ENCODE data around the gene BDNF. TPM values are rescaled to one million over a fixed set of nuclear protein-coding genes. Genes with fewer than 3 reads are reported as not detected.
"Not testable (repeated sequence)": the region's sequence is repeated elsewhere in the genome, so short reads cannot be mapped to it uniquely, and the experiment has no call there.

The BDNF gene
- total and polyA plus RNA-seq, 5 donors: 0.05 to 0.09 (median 0.07) TPM; not detected in 1

GRCh38 chr11:27646051-27646818 is 54.0 kb downstream of the BDNF start:
- ATAC-seq: peak; percentile 21 to 36
- no peaks in the 10 kb centered on the region for H3K9me3 ChIP-seq (ENCODE audit: control insufficient read depth, low read length)
- intact Hi-C loops (cut with DNase I): no loop called here
- H3K27me3 ChIP-seq (ENCODE audit: control insufficient read depth, insufficient read depth): no peaks in the 10 kb centered on the region
- no peak overlapping the region for H3K27ac ChIP-seq (ENCODE audit: low read length)
- DNase-seq: no peak
- H3K4me1 ChIP-seq (ENCODE audit: control insufficient read depth, insufficient read depth, low read length): no peaks in the 10 kb centered on the region
- WGBS: 68% methylated on average over 9 of the region's 9 CpGs
- H3K4me3 ChIP-seq (ENCODE audit: low read length): no peak overlapping the region

GRCh38 chr11:27642954-27643353 is 57.3 kb downstream of the BDNF start:
- 76% methylated on average over 2 of the region's 2 CpGs for WGBS
- no peaks in the 10 kb centered on the region for H3K9me3 ChIP-seq (ENCODE audit: control insufficient read depth, low read length)
- intact Hi-C loops (cut with DNase I): no loop called here
- no peak overlapping the region for H3K27ac ChIP-seq (ENCODE audit: low read length)
- H3K27me3 ChIP-seq (ENCODE audit: control insufficient read depth, insufficient read depth): no peaks in the 10 kb centered on the region
- H3K4me3 ChIP-seq (ENCODE audit: low read length): no peak overlapping the region
- no peaks in the 10 kb centered on the region for H3K4me1 ChIP-seq (ENCODE audit: control insufficient read depth, insufficient read depth, low read length)
- no peak for ATAC-seq
- DNase-seq: no peak

DNA sequence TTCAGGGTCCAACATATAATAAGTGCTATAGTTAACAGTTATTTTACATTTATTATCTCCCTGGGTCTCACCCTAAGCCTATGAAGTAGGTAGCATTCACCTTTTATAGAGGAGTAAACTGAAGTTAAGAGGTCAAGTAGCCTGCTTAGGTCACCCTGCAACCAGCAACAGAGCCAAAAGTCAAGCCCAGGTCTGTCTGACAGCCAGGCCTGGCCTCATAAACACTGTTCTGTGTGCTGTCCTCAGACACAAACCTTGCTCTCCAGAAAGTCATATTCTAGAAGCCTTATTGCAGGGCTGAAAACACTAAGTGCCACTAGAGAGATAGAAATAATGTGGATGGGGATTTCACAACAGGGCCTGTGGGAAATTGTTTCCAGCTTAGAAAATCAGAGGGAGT is 59.3 kb downstream of the BDNF start:
- intact Hi-C loops (cut with DNase I): no loop called here
- Histone ChIP-seq H3K27ac (ENCODE audit: low read length) (no peak overlapping the region), H3K4me3 (ENCODE audit: low read length) (no peak overlapping the region), H3K27me3 (ENCODE audit: control insufficient read depth, insufficient read depth) (no peaks in the 10 kb centered on the region), H3K9me3 (ENCODE audit: control insufficient read depth, low read length) (no peaks in the 10 kb centered on the region), H3K4me1 (ENCODE audit: control insufficient read depth, insufficient read depth, low read length) (no peaks in the 10 kb centered on the region)
- no peak for DNase-seq
- no peak for ATAC-seq

GRCh38 chr11:27635567-27636037 is 64.7 kb downstream of the BDNF start:
- intact Hi-C loops (cut with DNase I): no loop called here
- no peaks in the 10 kb centered on the region for H3K9me3 ChIP-seq (ENCODE audit: control insufficient read depth, low read length)
- no peaks in the 10 kb centered on the region for H3K4me1 ChIP-seq (ENCODE audit: control insufficient read depth, insufficient read depth, low read length)
- H3K4me3 ChIP-seq (ENCODE audit: low read length): no peak overlapping the region
- H3K27me3 ChIP-seq (ENCODE audit: control insufficient read depth, insufficient read depth): no peaks in the 10 kb centered on the region
- no peak overlapping the region for H3K27ac ChIP-seq (ENCODE audit: low read length)
- DNase-seq (no peak), ATAC-seq (no peak)
- WGBS: 88% methylated on average over 1 of the region's 1 CpG

- H3K27me3 ChIP-seq (ENCODE audit: control insufficient read depth, insufficient read depth); H3K4me3 ChIP-seq (ENCODE audit: low read length); DNase-seq; H3K4me1 ChIP-seq (ENCODE audit: control insufficient read depth, insufficient read depth, low read length); H3K27ac ChIP-seq (ENCODE audit: low read length); H3K9me3 ChIP-seq (ENCODE audit: control insufficient read depth, low read length); ATAC-seq; intact Hi-C loops (cut with DNase I): not testable (repeated sequence)
- 86% methylated on average over 2 of the region's 2 CpGs for WGBS
Observed at GRCh38 chr11:27634776-27635175, 65.5 kb downstream of the BDNF start.

- H3K27ac ChIP-seq (ENCODE audit: low read length); H3K27me3 ChIP-seq (ENCODE audit: control insufficient read depth, insufficient read depth); H3K4me1 ChIP-seq (ENCODE audit: control insufficient read depth, insufficient read depth, low read length); H3K9me3 ChIP-seq (ENCODE audit: control insufficient read depth, low read length); ATAC-seq; DNase-seq; H3K4me3 ChIP-seq (ENCODE audit: low read length); intact Hi-C loops (cut with DNase I): not testable (repeated sequence)
- 91% methylated on average over 10 of the region's 10 CpGs for WGBS
Observed at GRCh38 chr11:27634282-27634681, 66.0 kb downstream of the BDNF start.

DNA sequence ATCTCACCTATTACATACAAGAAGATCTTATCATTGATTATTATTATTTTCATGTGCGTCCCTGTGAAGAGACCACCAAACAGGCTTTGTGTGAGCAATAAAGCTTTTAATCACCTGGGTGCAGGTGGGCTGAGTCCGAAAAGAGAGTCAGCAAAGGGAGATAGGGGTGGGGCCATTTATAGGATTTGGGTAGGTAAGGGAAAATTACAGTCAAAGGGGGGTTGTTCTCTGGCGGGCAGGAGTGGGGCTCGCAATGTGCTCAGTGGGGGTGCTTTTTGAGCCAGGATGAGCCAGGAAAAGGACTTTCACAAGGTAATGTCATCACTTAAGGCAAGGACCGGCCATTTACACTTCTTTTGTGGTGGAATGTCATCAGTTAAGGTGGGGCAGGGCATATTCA is 71.2 kb downstream of the BDNF start:
- H3K27ac ChIP-seq (ENCODE audit: low read length); H3K27me3 ChIP-seq (ENCODE audit: control insufficient read depth, insufficient read depth); H3K4me1 ChIP-seq (ENCODE audit: control insufficient read depth, insufficient read depth, low read length); ATAC-seq; H3K9me3 ChIP-seq (ENCODE audit: control insufficient read depth, low read length); DNase-seq; intact Hi-C loops (cut with DNase I); H3K4me3 ChIP-seq (ENCODE audit: low read length): not testable (repeated sequence)
- WGBS: 80% methylated on average over 5 of the region's 5 CpGs

- 84% methylated on average over 1 of the region's 1 CpG for WGBS
- DNase-seq: no peak
- Histone ChIP-seq H3K27me3 (ENCODE audit: control insufficient read depth, insufficient read depth) (no peaks in the 10 kb centered on the region), H3K4me3 (ENCODE audit: low read length) (no peak overlapping the region), H3K4me1 (ENCODE audit: control insufficient read depth, insufficient read depth, low read length) (no peaks in the 10 kb centered on the region), H3K9me3 (ENCODE audit: control insufficient read depth, low read length) (no peaks in the 10 kb centered on the region), H3K27ac (ENCODE audit: low read length) (no peak overlapping the region)
- intact Hi-C loops (cut with DNase I): no loop called here
- ATAC-seq: no peak
Observed at GRCh38 chr11:27627979-27628378, 72.3 kb downstream of the BDNF start.

DNA sequence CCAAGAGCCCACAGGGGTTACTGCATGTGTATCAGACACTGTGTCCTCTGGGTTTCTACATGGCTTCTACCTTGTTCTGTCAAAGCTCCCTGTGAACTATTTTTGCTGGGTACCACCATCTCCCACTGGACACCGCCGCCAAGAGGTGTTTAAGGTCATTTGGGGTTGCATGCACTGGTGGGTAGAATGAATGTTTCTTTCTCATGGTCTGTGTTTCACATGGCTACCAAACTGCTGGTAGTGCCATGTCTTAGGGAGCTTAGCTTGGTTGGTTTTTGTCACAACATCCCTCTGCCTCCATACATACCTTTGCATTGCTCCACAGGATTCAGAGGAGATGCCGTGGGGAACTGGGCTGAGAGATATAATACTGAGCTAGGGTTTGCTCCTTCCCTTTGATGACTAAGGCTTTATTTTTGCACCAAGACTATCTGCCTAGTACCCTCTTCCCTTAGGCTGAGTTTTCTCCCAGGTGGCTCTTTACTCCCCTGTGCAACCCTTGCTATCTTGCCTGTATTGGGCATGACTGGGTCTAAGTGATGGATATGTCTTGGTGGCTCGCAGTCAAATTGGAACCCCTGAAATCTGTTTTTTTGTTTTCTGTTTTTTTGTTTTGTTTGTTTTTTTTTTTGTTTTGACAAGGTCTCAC is 73.2 kb downstream of the BDNF start:
- DNase-seq: no peak
- no peaks in the 10 kb centered on the region for H3K9me3 ChIP-seq (ENCODE audit: control insufficient read depth, low read length)
- no peak overlapping the region for H3K4me3 ChIP-seq (ENCODE audit: low read length)
- H3K27ac ChIP-seq (ENCODE audit: low read length): no peak overlapping the region
- intact Hi-C loops (cut with DNase I): no loop called here
- no peak for ATAC-seq
- H3K27me3 ChIP-seq (ENCODE audit: control insufficient read depth, insufficient read depth): no peaks in the 10 kb centered on the region
- H3K4me1 ChIP-seq (ENCODE audit: control insufficient read depth, insufficient read depth, low read length): no peaks in the 10 kb centered on the region
- 95% methylated on average over 4 of the region's 4 CpGs for WGBS

GRCh38 chr11:27626269-27626937 is 73.9 kb downstream of the BDNF start:
- Histone ChIP-seq H3K27ac (ENCODE audit: low read length) (no peak overlapping the region), H3K4me3 (ENCODE audit: low read length) (no peak overlapping the region), H3K9me3 (ENCODE audit: control insufficient read depth, low read length) (no peaks in the 10 kb centered on the region), H3K27me3 (ENCODE audit: control insufficient read depth, insufficient read depth) (no peaks in the 10 kb centered on the region), H3K4me1 (ENCODE audit: control insufficient read depth, insufficient read depth, low read length) (no peaks in the 10 kb centered on the region)
- no peak for DNase-seq
- intact Hi-C loops (cut with DNase I): no loop called here
- ATAC-seq: no peak
- 90% methylated on average over 4 of the region's 4 CpGs for WGBS

DNA sequence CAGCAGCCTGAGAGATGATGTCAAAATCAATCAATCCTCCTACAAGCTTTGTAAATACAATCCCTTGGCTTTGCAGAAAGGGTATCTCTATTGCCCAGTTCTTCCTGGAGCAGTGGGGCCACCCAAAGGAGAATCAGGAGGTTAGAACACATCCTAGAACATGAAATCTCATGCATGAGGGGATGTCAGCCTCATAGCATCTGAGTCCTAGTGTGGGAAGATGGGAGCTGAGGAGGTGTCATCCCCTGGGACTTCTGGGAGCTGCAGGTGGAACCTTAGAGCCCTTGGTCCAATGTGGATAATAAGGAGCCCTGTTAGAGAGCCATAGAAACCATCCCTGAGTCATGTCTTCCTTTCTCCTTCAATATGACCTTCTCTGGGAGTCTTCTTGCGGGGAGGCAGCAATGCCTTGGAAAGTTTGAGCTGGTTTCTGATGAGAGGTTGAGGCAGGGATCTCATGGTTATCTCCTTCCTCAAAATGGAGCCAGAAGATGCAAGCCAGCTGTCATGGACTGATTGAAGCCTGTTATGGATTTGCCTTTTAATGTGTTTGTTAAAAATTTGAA is 74.8 kb downstream of the BDNF start:
- intact Hi-C loops (cut with DNase I): no loop called here

More for the DNA sequence above, 74.8 kb downstream of the BDNF start:
- Histone ChIP-seq H3K4me3 (ENCODE audit: low read length) (no peak overlapping the region), H3K9me3 (ENCODE audit: control insufficient read depth, low read length) (no peaks in the 10 kb centered on the region), H3K4me1 (ENCODE audit: control insufficient read depth, insufficient read depth, low read length) (no peaks in the 10 kb centered on the region), H3K27me3 (ENCODE audit: control insufficient read depth, insufficient read depth) (no peaks in the 10 kb centered on the region), H3K27ac (ENCODE audit: low read length) (no peak overlapping the region)
- DNase-seq (no peak), ATAC-seq (no peak)
- WGBS: 47% methylated on average over 1 of the region's 1 CpG
